AG04450 (cell line): Measurements from ENCODE around the gene SRPK2. TPM values are rescaled to one million over a fixed set of nuclear protein-coding genes. Genes with fewer than 3 reads are reported as not detected.

Experiments used
- CTCF ChIA-PET: fragments of 300-600, 350-600 bp; formaldehyde crosslinking; extraction: SDS; loops from one replicate; lab custom pipeline; 2022; ENCODE audit warnings: antibody characterized with exemption, inconsistent platforms; lab: Charles Lee
- POLR2A ChIA-PET: fragments of 350-600 bp; formaldehyde crosslinking; extraction: SDS; loops from one replicate; lab custom pipeline; 2021; ENCODE audit warnings: antibody characterized with exemption, inconsistent platforms; lab: Yijun Ruan, JAX
- DNase-seq: peaks from one replicate; pipeline ENCODE4 v3.0.0-alpha.2; 2011; ENCODE audit warnings: low read depth, low spot score
- H3K27ac ChIP-seq: one replicate; pipeline ENCODE4 v1.5.1; 2012; ENCODE audit warnings: low read depth, low read length, control low read depth
- H3K27me3 ChIP-seq: one replicate; pipeline ENCODE4 v1.6.0; 2012; ENCODE audit warnings: low read length; ENCODE audit not compliant: control insufficient read depth, insufficient read depth
- H3K4me3 ChIP-seq: 2 replicates; pipeline ENCODE4 v1.5.1; 2011; ENCODE audit warnings: mild to moderate bottlenecking, low read depth, low read length, control low read depth
- H3K9me3 ChIP-seq: 2 replicates; pipeline ENCODE4 v1.5.1; 2012; ENCODE audit warnings: low read length; ENCODE audit not compliant: control insufficient read depth, insufficient read depth
- CTCF ChIP-seq: IDR thresholded peaks from 2 replicates; pipeline ENCODE4 v1.5.1; 2011; ENCODE audit warnings: low read depth, low read length, control low read depth, inconsistent platforms
- polyA plus RNA-seq: library from polyadenylated mRNA; depleted of rRNA; stranded (reverse); fragments of >200 nt; gene quantifications from 2 replicates; pipeline ENCODE4 v1.2.3, GENCODE V29; 2011

SRPK2 gene
- polyA plus RNA-seq, 1 experiment: 22.4 TPM

DNA sequence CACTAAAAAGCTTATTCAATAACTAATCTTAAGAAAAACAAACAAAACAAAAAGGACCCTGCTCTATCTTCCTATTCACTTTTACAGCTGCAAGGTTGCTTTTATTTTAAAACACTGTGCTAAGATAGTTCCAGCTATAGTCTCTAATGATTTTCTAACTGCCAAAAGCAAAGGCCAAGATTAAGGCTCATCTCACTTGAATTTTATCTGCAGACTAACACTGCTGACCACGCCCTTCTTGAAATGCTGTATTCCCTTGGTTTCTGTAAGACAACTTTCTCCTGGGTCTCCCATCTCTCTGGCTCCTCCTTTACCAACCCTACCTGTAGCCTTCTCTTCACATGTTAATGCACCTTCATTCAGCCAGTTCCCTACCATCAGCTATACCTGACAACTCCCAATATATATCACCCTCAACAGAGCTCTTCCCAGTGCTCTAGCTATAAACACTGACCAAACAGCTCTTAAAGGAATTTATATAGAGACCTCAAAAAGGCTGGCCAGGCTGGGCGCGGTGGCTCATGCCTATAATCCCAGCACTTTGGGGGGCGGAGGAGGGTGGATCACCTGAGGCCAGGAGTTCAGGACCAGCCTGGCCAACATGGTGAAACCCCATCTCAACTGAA lies 11.7 kb downstream of the SRPK2 start:
- POLR2A ChIA-PET: no interaction called here
- no peaks in the 10 kb centered on the region for H3K27me3 ChIP-seq
- DNase-seq: no peak
- CTCF ChIA-PET: interaction anchor here (1.2 kb wide), 1 partner anchor 9 kb away, joined by 3 read pairs; no protein-coding TSS in a partner anchor
- no peak overlapping the region for H3K4me3 ChIP-seq
- no peak overlapping the region for H3K27ac ChIP-seq
- H3K9me3 ChIP-seq: no peaks in the 10 kb centered on the region
- TF ChIP-seq CTCF: no peak

DNA sequence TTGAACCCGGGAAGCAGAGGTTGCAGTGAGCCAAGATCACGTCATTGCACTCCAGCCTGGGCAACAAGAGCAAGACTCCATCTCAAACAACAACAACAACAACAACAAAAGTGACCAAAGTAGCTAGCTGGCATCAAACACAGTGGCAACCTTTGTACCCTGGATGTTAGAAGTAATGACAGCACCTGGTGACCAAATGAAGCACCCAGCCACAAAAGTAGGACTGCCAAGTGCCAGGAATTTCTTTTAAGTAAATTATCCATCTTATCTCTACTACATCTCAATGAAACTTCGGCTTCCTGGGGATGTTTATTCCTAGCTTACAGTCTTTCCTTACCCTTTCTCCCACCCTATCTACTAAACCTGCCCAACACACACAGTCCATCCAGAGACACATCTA lies 18.8 kb downstream of the SRPK2 start:
- no peak overlapping the region for H3K4me3 ChIP-seq
- no peaks in the 10 kb centered on the region for H3K27me3 ChIP-seq
- CTCF ChIA-PET: no interaction called here
- no peak for TF ChIP-seq CTCF
- H3K27ac ChIP-seq: no peak overlapping the region
- POLR2A ChIA-PET: no interaction called here
- DNase-seq: no peak
- H3K9me3 ChIP-seq: no peaks in the 10 kb centered on the region

GRCh38 chr7:105367458-105367857 lies 21.3 kb downstream of the SRPK2 start:
- no peak for TF ChIP-seq CTCF
- no peaks in the 10 kb centered on the region; the same call in 1 of the 2 replicates for H3K9me3 ChIP-seq
- no peaks in the 10 kb centered on the region for H3K27me3 ChIP-seq
- ChIA-PET POLR2A (interaction anchor here (0.7 kb wide), 1 partner anchor 13 kb away, joined by 3 read pairs; no protein-coding TSS in a partner anchor), CTCF (interaction anchor here (0.8 kb wide), 1 partner anchor 226 kb away, joined by 3 read pairs; no protein-coding TSS in a partner anchor)
- H3K4me3 ChIP-seq: no peak overlapping the region
- H3K27ac ChIP-seq: no peak overlapping the region
- no peak for DNase-seq

- no peak for DNase-seq
- no peak overlapping the region for H3K4me3 ChIP-seq
- TF ChIP-seq CTCF: no peak
- no peak overlapping the region for H3K27ac ChIP-seq
- ChIA-PET POLR2A (no interaction called here), CTCF (interaction anchor here (1.2 kb wide), 1 partner anchor 16 kb away, joined by 4 read pairs; no protein-coding TSS in a partner anchor)
- H3K9me3 ChIP-seq: no peaks in the 10 kb centered on the region; the same call in 1 of the 2 replicates
- H3K27me3 ChIP-seq: no peaks in the 10 kb centered on the region
Measured at GRCh38 chr7:105365541-105366534, 22.9 kb downstream of the SRPK2 start.
